Measurements from ENCODE around the gene CUEDC1.
A peak's percentile ranks its signal among the peaks of the same experiment; 100 is the strongest.

Gene CUEDC1

GRCh38 chr17:57957120-57957850, 2.1 kb upstream of the CUEDC1 start:
- ATAC-seq = no peak

- peak; percentile 50 to 61 for ATAC-seq
Measured at GRCh38 chr17:57956291-57957119, 1.3 kb upstream of the CUEDC1 start.

- peak in 1 of 2 donors; percentile 4 for ATAC-seq
Measured at GRCh38 chr17:57954397-57955182, 622 bp downstream of the CUEDC1 start.

- ATAC-seq = no peak
Measured at GRCh38 chr17:57953705-57954396, 1.4 kb downstream of the CUEDC1 start.

GRCh38 chr17:57953219-57953618, 2.0 kb downstream of the CUEDC1 start:
- ATAC-seq = no peak

DNA sequence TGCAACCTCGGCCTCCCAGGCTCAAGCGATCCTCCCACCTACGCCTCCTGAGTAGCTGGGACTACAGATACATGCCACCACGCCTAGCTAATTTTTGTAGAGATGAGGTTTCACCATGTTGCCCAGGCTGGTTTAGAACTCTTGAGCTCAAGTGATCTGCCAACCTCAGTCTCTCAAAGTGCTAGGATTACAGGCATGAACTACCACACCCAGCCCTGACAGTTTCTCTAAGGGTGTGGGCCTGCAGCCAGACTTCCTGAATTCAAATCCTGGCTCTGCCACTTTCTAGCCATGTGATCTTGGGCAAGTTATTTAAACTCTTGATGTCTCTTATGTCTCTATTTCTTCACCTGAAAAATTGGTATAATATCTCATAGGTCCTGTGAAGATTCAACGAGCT, 5.6 kb downstream of the CUEDC1 start:
- no peak for ATAC-seq

DNA sequence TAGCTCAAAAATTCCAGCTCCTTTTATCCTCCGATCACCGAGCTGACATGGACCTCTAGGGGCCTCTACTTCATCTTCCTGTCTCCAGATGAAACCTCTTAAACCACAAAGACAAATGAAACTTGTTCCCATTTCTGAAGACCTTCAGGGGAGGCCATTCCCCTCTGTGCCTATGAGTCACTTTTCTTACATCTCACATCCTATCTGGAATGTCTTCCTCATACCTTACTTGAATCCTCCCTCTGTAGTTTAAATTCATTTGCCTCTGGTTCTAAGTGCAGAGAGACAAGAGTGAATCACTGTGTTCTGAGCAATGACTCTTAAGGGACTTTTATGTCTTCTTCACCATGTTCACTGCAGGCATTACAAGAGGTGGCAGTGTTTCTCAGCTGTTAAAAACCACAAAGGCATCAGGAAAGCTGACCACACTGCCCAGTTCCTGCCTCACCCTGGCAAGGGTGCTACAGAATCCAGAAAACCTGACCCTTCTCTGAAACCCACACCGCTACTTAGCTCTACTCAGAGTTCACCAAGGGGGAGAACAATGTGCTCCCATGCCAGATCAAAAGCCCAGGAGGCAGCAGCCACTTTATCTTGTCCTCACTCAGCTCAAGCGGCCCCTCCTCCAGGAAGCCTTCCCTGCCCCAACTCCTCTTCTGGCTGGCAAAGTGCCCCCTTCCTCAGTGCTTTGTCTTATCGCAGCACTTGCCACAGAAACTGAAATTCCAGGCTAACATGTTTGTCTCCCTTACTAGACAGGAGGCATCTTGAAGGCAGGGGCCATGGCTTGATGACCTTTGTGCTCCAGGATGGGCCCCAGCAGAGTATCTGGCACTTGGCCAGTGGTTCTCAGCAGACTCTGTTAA, 6.4 kb downstream of the CUEDC1 start:
- peak; percentile 61 to 64 for ATAC-seq

DNA sequence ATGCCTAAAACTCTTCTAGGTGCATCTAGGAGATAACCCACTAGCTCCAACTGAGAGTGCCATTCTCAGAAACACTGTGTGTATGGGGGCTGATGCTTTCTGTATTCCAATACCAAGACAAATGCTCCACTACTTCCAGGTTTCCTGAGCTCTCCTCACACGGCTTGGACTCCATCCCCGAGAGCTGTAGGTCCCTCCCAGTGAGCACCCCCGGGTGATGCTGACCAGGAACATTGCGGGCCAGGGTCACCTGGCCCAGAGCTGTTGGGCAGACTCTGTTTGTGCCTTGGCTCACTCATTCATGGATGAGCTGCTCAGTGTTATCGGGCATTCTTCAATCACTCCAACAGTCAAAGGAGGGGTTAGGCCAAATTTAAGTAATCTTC, 7.0 kb downstream of the CUEDC1 start:
- no peak for ATAC-seq

GRCh38 chr17:57947369-57947768, 7.8 kb downstream of the CUEDC1 start:
- no peak for ATAC-seq

GRCh38 chr17:57946798-57947358, 8.3 kb downstream of the CUEDC1 start:
- ATAC-seq = peak; percentile 61 to 72

DNA sequence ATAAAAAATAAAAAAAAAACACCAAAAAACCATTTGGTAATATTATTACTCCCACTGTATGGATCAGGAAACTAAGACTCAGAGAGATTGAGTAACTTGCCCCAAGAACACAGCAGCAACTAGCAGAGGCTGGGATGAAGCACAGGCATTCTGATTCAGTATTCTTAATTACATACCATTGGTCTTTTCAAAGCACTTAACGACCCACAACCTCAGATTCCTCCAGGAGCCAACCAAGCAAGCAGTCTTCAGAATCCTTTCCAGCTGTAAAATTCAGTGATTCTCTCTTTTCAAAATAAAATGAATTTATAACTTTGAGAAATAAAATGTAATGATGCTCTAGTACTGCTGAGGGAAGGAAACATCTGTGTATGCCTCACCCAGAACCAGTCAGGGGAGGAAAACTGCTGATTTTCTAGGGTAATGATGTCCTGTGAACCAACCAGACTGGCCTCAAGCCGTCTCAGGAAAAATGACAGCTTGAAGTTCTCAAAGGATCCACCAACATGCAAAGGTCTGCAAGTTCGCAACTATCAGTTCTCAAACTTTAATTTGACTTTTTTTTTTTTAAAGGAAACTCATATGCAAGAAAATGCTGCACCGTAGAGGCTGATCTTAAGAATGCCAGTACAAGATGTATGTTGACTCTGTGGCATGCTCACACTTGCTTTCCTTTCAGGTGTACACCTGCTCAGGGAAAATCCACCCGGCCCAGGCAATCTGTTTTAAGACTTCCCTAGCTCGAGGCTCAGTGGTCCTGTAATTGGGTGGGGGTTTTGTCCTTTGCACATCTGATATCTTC, 9.0 kb downstream of the CUEDC1 start:
- ATAC-seq = no peak

DNA sequence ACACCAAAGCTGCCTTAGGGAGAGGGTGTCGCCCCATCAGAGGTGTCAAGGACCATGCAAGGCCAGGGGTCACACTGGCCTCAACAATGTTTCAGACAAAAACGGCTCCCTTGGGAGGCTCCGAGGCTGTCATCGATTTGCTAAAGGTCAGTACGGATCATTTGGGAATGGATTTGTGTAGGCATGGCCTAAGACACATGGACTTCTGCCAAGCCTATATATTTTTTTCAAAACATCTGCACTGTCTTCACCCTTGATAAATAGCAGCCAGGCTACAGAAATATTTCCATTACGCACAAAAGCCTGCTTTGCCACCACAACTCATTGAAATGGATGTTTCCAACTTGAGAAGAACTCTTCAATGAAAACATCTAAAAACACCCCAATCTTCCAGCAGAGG, 10.3 kb downstream of the CUEDC1 start:
- ATAC-seq = no peak

- ATAC-seq = no peak
Measured at GRCh38 chr17:57943645-57944044, 11.6 kb downstream of the CUEDC1 start.

DNA sequence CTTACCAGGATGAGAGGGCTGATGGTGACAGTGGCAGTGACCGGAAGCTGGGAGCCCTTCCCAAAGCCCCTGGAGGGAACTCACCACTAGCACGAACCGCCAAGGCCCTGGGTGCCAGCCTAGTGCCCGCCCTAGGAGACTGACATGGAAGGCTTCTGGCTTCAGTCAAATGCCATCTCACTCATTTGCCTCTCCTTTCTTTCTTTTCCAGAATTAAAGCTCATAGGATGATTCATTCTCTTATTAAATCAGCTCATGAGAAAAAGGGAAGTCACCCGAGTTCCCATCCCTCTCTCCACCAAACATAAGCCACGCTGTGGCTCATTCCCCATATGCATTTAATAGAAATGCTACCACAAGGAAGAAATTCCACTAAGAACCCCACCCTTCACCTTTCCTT, 12.1 kb downstream of the CUEDC1 start:
- ATAC-seq = no peak

- no peak for ATAC-seq
Measured at GRCh38 chr17:57941384-57942370, 13.5 kb downstream of the CUEDC1 start.

DNA sequence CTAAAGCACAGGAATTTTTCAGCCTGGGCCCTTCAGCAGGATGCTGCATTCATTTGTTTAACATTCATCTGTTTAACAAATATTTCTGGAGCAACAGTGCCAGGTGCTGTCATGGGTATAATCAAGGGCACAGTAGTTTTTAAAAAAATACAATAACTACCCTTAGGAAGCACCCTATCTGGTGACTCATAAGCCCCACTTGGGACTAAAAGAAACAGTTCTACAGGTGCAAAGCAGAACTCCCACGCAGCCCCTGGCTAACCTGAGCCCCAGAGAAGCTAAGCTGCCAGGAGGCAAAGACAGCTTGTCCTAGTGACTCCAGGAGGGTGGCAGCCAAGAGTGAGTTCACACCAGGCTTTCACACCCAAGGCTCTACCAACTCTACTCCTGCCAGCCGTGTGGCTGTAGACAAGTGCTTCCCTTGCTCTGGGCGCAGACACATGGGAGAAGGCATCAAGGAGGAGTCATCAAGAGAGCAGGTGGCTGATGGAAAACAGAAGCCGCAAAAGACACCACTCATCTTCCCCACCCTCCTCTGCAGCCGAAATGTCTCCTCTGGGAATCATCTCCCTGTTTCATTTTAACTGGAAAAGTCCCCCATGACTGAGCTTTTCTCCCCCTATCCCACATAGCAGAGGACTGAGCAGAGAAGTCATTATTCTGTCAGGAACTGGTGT, 14.4 kb downstream of the CUEDC1 start:
- peak; percentile 47 to 74 for ATAC-seq

DNA sequence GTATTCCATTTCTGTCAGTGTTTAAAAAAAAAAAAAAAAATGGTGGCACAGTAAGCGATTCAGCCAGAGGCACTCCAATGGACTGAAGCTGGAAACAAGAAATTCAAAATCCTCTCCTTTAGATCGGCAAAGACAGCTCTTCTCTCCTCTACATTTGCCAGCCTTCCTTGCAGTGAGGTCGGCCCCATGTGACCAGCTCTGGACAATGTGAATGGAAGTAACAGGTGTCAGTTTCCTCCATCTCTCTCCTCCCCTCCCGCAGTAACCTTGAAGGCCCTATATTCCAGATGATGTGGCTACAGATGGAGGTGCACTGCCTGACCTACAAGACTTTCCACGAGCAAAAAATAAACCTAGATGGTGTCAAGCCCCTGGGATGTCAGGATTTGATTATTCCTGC, 15.0 kb downstream of the CUEDC1 start:
- no peak for ATAC-seq

DNA sequence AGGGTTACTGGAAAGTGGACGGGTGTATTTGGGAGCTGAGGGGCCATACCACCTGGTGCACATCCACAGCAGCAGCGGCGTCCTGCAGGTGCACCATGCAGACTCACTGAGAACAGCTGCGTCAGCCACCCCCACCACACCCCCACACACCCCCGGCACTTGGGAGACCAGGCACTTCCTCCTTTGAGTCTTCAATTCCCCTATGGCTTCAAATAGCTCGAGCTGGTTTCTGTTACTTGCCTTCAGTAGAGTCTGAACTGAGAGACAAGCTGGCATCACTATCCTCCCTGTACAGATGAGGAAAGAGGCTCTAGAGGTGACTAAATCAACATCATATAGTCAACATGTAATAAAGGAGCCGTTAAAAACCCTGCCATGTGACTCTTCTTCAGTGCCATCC, 15.4 kb downstream of the CUEDC1 start:
- peak; percentile 22 to 48 for ATAC-seq

GRCh38 chr17:57938061-57938502, 17.1 kb downstream of the CUEDC1 start:
- ATAC-seq = no peak
